Erythroblast (primary cell): ENCODE data around the gene ZFP37.

Experiments
- GATA1 ChIP-seq: IDR thresholded peaks from 2 replicates; pipeline ENCODE4 v1.6.1; 2011; ENCODE audit warnings: low read depth, mild to moderate bottlenecking, control low read depth, low read length, moderate library complexity
- POLR2A ChIP-seq: IDR thresholded peaks from 2 replicates; pipeline ENCODE4 v1.6.1; 2011; ENCODE audit warnings: mild to moderate bottlenecking, low read length

- no peak for TF ChIP-seq GATA1
- TF ChIP-seq POLR2A: no peak
Observed at GRCh38 chr9:113095561-113095960, 39.0 kb upstream of the ZFP37 start.
